GM20000 (cell line): ENCODE measurements around the gene CNOT9.

ENCODE experiments used
- DNase-seq: peaks from one replicate; pipeline ENCODE4 v3.0.0; 2012; ENCODE audit warnings: low spot score
- CTCF ChIP-seq: IDR thresholded peaks from 2 replicates; pipeline ENCODE4 v1.5.1; 2012; ENCODE audit warnings: mild to moderate bottlenecking, control low read depth; ENCODE audit errors: extremely low read depth, missing control alignments

The CNOT9 gene

GRCh38 chr2:218615868-218616315 is 47.3 kb downstream of the CNOT9 start:
- DNase-seq: no peak
- TF ChIP-seq CTCF: no peak

- no peak for TF ChIP-seq CTCF
- DNase-seq: no peak
Observed at GRCh38 chr2:218618102-218618860, 49.6 kb downstream of the CNOT9 start.

DNA sequence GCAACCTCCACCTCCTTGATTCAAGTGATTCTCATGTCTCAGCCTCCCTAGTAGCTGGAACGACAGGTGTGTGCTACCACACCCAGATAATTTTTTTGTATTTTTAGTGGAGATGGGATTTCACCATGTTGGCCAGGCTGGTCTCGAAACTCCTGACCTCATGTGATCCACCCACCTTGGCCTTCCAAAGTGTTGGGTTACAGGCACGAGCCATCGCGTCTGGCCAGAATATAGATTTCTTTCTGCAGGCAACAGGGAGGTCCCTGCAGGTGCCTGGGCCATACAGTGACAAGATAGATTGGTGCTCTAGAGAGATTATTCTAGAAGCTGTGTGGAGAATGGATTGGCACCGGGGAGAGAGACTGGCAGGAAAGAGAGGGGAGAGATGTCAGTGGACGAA is 52.4 kb downstream of the CNOT9 start:
- TF ChIP-seq CTCF: no peak
- DNase-seq: no peak

- TF ChIP-seq CTCF: no peak
- no peak for DNase-seq
Observed at GRCh38 chr2:218622606-218623365, 54.1 kb downstream of the CNOT9 start.

GRCh38 chr2:218623366-218623705 is 54.7 kb downstream of the CNOT9 start:
- no peak for TF ChIP-seq CTCF
- no peak for DNase-seq

DNA sequence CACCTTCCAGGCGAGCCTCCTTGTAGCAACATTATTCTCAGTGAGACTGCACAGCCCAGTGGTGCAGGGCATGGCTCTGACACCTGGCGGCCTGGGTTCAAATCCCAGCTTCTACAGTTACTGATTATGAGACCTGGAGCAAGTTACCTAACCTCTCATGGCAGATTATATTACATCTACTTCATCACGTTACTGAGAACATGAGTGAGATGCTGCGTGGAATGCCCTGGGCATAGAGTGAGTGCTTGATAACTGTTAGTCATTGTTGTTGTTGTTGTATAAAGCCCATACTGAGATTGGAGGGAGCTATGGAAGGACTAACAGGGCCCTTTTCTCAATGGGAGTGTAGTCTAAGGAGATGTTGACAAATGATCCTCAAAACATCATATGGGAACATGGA is 57.7 kb downstream of the CNOT9 start:
- TF ChIP-seq CTCF: no peak
- DNase-seq: no peak

DNA sequence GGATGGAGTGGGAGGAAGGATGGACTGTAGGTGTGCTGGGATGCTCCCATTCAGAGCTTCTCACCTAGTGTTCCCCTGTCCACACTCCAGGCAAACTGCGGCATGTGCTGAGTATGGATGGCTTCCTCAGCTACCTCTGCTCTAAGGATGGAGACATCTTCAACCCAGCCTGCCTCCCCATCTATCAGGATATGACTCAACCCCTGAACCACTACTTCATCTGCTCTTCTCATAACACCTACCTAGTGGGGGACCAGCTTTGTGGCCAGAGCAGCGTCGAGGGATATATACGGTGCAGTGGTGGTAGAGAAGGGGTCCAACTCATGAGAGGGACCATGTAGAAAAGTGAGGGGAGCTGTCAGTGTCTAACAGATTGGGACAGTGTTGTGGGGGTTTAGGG is 59.3 kb downstream of the CNOT9 start:
- no peak for DNase-seq
- TF ChIP-seq CTCF: no peak
